Breast epithelium (tissue), 4 donors: ENCODE data around the gene TSPAN1. TPM values are rescaled to one million over a fixed set of nuclear protein-coding genes. Genes with fewer than 3 reads are reported as not detected.

ENCODE experiments used
- DNase-seq, 2 donors: peaks; one replicate each; pipeline ENCODE4 v3.0.0-alpha.2; 2019; ENCODE audit warnings: low spot score in 2 of 2
- H3K27ac ChIP-seq, 2 donors: fragments of 200-600 bp; sonication (generic) in 1 of 2; one replicate each; pipeline ENCODE4 v1.5.1; 2016 to 2019; ENCODE audit warnings: mild to moderate bottlenecking in 1 of 2
- H3K27me3 ChIP-seq, 2 donors: fragments of 200-600 bp; sonication (generic) in 1 of 2; one replicate each; pipeline versions ENCODE4 v1.5.1 to v1.6.0; 2017 to 2019; ENCODE audit warnings: control low read depth in 1 of 2, mild to moderate bottlenecking in 1 of 2
- H3K36me3 ChIP-seq: fragments of 200-600 bp; one replicate; pipeline ENCODE4 v1.5.1; 2019
- H3K4me1 ChIP-seq, 2 donors: fragments of 200-600 bp; sonication (generic); one replicate each; pipeline ENCODE4 v1.5.1; 2016 to 2019; ENCODE audit warnings: control low read depth in 1 of 2
- H3K4me3 ChIP-seq, 3 donors: fragments of 200-600 bp; sonication (generic); 1 replicate in 2 of 3; 2 replicates in 1 of 3; pipeline ENCODE4 v1.5.1; 2016 to 2019; ENCODE audit warnings: mild to moderate bottlenecking in 3 of 3, moderate library complexity in 2 of 3
- H3K9me3 ChIP-seq, 2 donors: fragments of 200-600 bp; sonication (generic) in 1 of 2; one replicate each; pipeline ENCODE4 v1.5.1; 2016 to 2019; ENCODE audit warnings: control low read depth in 1 of 2
- CTCF ChIP-seq, 3 donors: fragments of 450-650 bp; IDR thresholded peaks; one replicate each; pipeline ENCODE4 v1.5.1; 2016 to 2017; ENCODE audit warnings: antibody characterized with exemption in 3 of 3, mild to moderate bottlenecking in 3 of 3, moderate library complexity in 3 of 3
- POLR2A ChIP-seq: fragments of 450-650 bp; IDR thresholded peaks from one replicate; pipeline ENCODE4 v1.6.1; 2016; ENCODE audit warnings: antibody characterized with exemption, mild to moderate bottlenecking, moderate library complexity
- POLR2AphosphoS5 ChIP-seq, 3 donors: sonication (generic); formaldehyde crosslinking; IDR thresholded peaks; one replicate each; pipeline ENCODE4 v1.6.1; 2017; ENCODE audit warnings: antibody characterized with exemption in 3 of 3
- intact Hi-C: fragments of 100-400 bp; cut with DNase I; formaldehyde crosslinking; loops from one replicate; pipeline ENCODE4 v1.15.1; 2023; ENCODE audit warnings: low total_unique reads
- total RNA-seq, 3 donors: library from RNA; depleted of rRNA; stranded (reverse); fragments of >200 nt; gene quantifications; one replicate each; pipeline ENCODE4 v1.1.0, GENCODE V29; 2016

TSPAN1 gene
- total RNA-seq, 3 donors from 2014 or later = 0.48 to 26.2 (median 8.9) TPM

GRCh38 chr1:46184920-46185658 is 10.2 kb downstream of the TSPAN1 start:
- H3K36me3 ChIP-seq = no peaks in the 10 kb centered on the region
- H3K4me3 ChIP-seq = no peak overlapping the region
- intact Hi-C loops = no loop called here
- no peak for TF ChIP-seq POLR2A
- no peak for TF ChIP-seq POLR2AphosphoS5 (IDR thresholded peaks at IDR 0.05)
- TF ChIP-seq CTCF (IDR thresholded peaks at IDR 0.05) = no peak
- H3K27ac ChIP-seq = peak overlapping the region; percentile 86 to 91
- no peak for DNase-seq
- H3K4me1 ChIP-seq = peaks cover 0 to 19% of the 10 kb centered on the region in 2 donors
- H3K9me3 ChIP-seq = no peaks in the 10 kb centered on the region
- no peaks in the 10 kb centered on the region for H3K27me3 ChIP-seq

DNA sequence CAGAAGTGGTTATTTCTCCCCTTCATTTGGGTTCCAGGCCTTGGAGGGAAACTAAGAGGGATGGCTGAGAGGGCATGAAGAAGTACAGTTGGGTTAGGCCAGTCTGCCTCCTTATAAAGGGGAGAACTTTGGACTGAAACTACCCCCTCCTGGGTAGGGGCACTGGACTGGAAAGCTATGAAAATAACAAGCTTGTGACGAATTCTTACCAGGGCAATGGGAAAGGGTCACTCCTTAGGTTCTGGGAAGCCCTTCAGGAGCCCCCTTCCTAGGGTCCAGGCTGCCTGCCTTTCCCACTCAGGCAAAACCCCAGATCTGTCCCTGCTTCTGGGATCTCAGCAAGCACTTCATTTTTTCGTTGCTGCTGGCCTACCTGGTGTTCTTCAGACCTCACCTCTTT is 11.2 kb downstream of the TSPAN1 start:
- Histone ChIP-seq H3K36me3 (no peaks in the 10 kb centered on the region), H3K4me1 (peaks cover 0 to 19% of the 10 kb centered on the region in 2 donors), H3K9me3 (no peaks in the 10 kb centered on the region), H3K4me3 (no peak overlapping the region), H3K27ac (peak overlapping the region; percentile 3 to 91), H3K27me3 (no peaks in the 10 kb centered on the region)
- DNase-seq = no peak
- no peak for TF ChIP-seq CTCF (IDR thresholded peaks at IDR 0.05)
- no peak for TF ChIP-seq POLR2AphosphoS5 (IDR thresholded peaks at IDR 0.05)
- no peak for TF ChIP-seq POLR2A
- intact Hi-C loops = no loop called here

DNA sequence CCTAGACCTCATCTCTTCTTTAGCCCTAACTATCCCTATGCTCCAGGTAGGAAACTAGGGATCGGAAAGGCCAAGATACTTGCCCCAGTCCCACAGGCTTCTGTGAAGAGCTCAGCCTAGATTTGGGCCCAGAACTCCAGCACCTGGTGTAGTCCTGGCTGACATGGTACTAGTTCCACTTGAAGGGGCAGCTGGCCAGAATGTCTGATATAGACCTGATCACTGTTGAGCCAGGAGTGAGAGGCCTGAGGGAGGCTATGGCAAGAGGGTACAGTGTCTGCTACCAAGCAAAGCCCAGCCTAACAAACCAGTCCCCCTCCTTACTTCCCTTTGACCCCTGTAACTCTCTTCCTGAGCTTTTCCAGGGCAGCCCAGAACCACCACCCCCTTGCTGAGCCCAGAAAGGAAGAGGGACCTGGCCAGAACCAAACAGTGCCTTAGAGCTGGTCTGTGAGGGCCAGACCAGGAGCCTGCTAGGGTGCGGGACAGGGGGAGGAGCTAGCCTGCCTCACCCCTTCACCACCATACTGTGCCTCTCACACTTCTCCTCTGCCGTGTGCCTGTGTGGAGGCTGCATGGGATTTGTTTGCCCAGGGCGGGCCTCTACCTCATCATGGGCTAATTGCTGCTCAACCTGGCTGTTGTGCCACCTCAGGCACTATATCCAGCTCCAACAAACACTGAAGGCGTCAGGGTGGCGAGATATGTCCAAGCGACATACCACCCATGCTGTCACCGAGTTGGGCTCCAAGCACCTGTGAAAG is 12.4 kb downstream of the TSPAN1 start:
- Histone ChIP-seq H3K9me3 (no peaks in the 10 kb centered on the region), H3K4me1 (peaks cover 0 to 19% of the 10 kb centered on the region in 2 donors), H3K36me3 (no peaks in the 10 kb centered on the region), H3K27me3 (no peaks in the 10 kb centered on the region), H3K4me3 (no peak overlapping the region), H3K27ac (peak overlapping the region in 1 of 2 donors; percentile 75)
- DNase-seq = no peak
- intact Hi-C loops = no loop called here
- TF ChIP-seq CTCF (IDR thresholded peaks at IDR 0.05) (no peak), POLR2A (no peak), POLR2AphosphoS5 (IDR thresholded peaks at IDR 0.05) (no peak)

DNA sequence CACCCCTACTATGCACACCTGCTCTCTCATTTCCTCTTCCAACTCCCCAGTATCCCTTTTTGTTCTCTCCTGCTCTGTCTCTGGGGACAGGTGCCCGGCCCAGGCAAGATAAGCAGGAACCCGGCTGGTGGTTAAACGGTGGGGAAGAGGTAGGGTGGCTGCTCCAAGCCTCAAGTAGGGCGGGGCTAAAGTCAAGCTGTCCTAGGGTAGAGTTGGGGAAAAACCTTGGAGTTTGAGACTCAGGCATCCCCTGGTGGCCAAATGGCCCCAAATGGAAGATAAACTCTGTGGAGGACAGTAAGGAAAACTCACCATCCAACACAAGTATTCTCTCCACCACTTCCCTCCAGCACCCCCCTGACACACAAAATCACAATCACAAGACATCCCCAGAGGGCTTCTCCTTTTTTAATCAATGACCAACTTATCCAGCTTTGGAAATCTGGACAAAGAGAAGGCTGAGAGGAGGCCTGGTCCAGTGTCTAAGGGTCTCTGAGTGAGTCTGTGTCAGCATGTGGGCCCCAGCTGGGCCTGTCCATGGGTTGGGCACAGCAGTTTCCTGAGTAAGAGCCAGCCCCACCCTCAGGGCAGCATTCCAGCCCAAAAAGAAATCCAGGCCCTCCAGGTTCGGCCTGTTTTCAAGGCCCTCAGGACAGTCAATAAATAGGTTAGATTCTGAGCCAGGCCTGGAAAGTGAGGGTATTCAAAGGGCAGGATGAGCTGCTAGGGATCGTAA is 13.6 kb downstream of the TSPAN1 start:
- H3K27ac ChIP-seq = peak overlapping the region; percentile 67 to 75
- no peaks in the 10 kb centered on the region for H3K27me3 ChIP-seq
- H3K4me1 ChIP-seq = peaks cover 0 to 10% of the 10 kb centered on the region in 2 donors
- no peaks in the 10 kb centered on the region for H3K9me3 ChIP-seq
- DNase-seq = no peak
- TF ChIP-seq POLR2AphosphoS5 (IDR thresholded peaks at IDR 0.05) (no peak), CTCF (IDR thresholded peaks at IDR 0.05) (no peak), POLR2A (no peak)
- intact Hi-C loops = no loop called here
- no peak overlapping the region for H3K4me3 ChIP-seq
- no peaks in the 10 kb centered on the region for H3K36me3 ChIP-seq
